ENCODE measurements around the gene PIGB.
"Not testable (repeated sequence)": the region's sequence is repeated elsewhere in the genome, so short reads cannot be mapped to it uniquely, and the experiment has no call there.

The PIGB gene

GRCh38 chr15:55318588-55319494, at the start of gene PIGB, which contains the start of gene PIGBOS1:
TSS of gene PIGB (plus strand) at chr15:55319222. CDS start at chr15:55319251, 29 bp downstream.
TSS of gene PIGBOS1 (minus strand) at chr15:55319123. CDS start at chr15:55317792, 1,331 bp downstream.
- peak; percentile 80 for DNase-seq
- ATAC-seq, result peak; percentile 93

- ATAC-seq (no peak), DNase-seq (no peak)
These were observed 48.7 kb upstream of the PIGB start for GRCh38 chr15:55270291-55270690.

- ATAC-seq, result no peak
- DNase-seq, result no peak
These were observed 42.7 kb upstream of the PIGB start for GRCh38 chr15:55276324-55276723.

DNA sequence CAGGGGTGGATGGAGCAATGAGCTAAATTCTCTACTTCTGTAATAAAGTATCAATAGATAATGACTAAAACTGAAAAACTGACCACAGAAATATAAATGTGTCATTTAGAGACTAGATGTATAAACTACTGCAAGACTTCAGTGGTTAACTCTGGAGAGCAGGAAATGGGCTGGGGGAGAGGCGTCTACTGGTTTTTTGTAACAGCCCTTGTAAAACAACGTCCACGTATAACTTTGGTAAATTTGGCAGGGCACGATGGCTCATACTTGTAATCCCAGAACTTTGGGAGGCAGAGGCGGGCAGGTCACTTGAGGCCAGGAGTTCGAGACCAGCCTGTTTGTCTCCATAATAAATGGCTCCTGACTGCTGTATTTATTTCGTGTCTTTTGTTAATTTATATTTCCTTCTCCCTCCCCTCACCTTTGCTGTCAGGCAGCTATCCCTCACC, 41.9 kb upstream of the PIGB start:
- DNase-seq, result peak; percentile 55
- peak; percentile 61 for ATAC-seq

DNA sequence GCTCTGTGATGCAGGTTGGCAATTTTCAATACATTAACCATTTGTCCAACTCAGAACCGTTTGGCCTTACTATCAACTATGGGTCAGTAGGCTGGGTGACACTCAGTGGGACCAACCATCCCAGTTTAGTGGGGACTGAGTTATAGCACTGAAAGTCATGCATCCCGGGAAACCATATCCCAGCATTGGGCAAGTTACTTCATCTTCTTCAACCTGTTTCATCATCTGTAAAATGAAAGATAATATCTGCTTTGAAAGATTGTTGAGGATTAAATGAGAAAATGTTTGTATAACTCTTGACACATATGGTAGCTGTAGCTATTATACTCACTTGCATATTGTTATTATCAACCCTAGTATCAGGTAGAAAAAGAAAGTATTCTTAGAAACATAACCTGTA, 41.3 kb upstream of the PIGB start:
- no peak for DNase-seq
- no peak for ATAC-seq

DNA sequence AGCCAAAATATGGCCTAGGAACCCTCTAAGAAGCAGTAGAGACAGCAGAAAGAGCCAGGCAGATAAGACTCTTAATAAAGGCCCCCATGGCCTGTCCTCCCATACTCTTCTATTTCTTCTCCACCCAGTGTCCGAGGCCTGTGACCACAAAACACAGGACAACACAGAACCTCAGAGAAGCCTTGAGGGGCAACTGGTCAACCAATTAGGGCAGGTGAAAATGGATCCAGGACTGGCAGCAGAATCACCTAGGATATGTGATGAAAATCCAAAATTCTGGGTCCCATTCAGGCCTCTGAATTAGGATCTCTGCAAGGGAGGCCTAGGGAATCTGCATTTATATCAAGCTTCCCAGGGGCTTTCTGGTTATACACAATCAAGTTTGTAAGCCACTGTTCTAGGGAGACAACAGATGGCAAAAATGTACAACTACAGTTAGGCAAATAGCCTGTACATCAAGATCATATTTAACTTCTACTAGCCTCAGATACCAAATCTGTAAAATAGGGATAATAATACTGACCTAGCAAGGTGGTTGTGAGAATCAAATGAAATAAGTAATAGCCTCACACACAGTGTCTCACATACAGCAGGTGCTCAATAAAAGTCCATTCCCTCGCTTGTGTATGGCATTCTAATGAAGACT, 39.8 kb upstream of the PIGB start:
- no peak for ATAC-seq

GRCh38 chr15:55279746-55280351, 39.2 kb upstream of the PIGB start:
- DNase-seq, result peak; percentile 60
- ATAC-seq, result peak; percentile 90

More for the DNA sequence above, 39.8 kb upstream of the PIGB start:
- DNase-seq, result no peak

DNA sequence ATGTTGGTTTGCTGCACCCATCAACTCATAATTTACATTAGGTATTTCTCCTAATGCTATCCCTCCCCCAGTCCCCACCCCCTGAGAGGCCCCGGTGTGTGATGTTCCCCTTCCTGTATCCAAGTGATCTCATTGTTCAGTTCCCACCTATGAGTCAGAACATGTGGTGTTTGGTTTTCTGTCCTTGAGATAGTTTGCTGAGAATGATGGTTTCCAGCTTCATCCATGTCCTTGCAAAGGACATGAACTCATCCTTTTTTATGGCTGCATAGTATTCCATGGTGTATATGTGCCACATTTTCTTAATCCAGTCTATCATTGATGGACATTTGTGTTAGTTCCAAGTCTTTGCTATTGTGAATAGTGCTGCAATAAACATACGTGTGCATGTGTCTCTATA, 38.4 kb upstream of the PIGB start:
- ATAC-seq, result not testable (repeated sequence)
- peak; percentile 46 for DNase-seq

DNA sequence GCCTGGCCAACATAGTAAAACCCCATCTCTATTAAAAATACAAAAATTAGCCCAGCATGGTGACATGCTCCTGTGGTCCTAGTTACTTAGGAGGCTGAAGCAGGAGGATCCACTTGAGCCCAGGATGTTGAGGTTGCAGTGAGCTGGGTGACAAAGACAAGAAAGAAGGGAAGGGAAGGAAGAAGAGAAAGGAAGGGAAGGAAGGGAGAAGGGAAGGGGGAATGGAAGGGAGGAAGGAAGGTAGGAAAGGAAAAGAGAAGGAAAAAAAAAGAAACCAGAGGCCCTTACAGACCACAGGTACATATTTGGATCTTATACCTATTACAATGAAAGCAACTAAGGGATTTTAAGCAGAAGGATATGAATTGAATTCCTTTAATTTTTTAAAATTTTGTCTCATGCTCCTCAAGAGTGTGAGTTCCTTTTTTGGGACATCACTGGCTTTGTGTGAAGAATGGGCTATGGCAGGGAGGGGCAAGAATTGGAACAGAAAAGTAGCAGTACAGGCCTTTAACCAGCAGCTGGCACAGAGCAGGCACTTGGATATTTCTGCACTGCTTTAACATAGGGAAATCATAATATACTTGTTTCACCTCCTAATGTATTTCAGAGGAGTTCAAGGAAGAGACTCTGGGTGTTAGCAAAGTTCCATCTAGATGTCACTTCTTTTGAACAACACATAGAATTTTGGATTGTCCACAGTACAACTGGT, 37.3 kb upstream of the PIGB start:
- DNase-seq, result no peak
- ATAC-seq, result no peak

- DNase-seq, result peak; percentile 25
- no peak for ATAC-seq
These were observed 36.7 kb upstream of the PIGB start for GRCh38 chr15:55282284-55282833.

- ATAC-seq, result no peak
- no peak for DNase-seq
These were observed 35.5 kb upstream of the PIGB start for GRCh38 chr15:55283379-55284147.

DNA sequence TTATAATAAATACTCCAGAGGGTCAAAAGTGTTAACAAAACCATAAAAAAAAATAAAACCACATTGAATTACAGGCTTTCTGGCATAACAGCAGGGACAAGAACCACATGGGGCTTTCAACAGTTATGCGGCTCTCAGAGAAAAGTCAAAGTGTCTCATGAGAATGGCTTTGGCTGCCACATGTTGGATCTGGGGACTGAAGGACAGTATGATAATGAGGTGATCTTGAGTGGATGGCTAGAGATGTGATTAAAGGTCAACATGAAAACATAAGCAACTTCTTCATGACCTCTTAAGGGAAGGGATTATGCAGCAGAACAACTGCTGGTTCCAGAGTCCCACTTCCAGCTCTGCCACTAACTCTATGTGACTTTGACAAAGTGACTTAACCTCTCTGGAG, 34.6 kb upstream of the PIGB start:
- no peak for ATAC-seq
- DNase-seq, result no peak

- ATAC-seq, DNase-seq: not testable (repeated sequence)
These were observed 32.4 kb upstream of the PIGB start for GRCh38 chr15:55286442-55287189.

DNA sequence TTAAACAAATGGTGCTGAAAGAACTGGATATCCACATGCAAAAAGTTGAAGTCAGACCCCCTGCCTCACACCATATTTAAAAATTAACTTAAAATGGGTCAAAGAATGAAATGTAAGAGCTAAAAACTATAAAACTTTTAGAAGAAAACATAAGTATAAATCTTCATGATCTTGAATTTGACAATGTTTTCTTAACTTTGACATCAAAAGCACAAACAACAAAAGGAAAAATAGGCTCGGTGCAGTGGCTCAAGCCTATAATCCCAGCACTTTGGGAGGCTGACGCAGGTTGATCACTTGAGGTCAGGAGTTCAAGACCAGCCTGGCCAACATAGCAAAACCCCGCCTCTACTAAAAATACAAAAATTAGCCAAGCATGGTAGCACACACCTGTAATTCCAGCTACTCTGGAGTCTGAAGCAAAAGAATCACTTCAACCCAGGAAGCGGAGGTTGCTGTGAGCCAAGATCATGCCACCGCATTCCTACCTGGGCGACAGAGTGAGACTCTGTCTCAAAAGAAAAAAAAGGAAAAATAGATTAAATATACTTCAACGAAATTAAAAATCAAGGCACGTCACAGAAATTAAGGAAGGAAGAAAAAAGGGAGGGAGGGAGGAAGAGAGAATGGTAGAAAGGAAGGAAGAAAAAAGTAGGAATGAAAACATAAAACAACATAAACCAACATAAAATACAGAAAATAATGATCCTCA, 30.9 kb upstream of the PIGB start:
- ATAC-seq (no peak), DNase-seq (no peak)

DNA sequence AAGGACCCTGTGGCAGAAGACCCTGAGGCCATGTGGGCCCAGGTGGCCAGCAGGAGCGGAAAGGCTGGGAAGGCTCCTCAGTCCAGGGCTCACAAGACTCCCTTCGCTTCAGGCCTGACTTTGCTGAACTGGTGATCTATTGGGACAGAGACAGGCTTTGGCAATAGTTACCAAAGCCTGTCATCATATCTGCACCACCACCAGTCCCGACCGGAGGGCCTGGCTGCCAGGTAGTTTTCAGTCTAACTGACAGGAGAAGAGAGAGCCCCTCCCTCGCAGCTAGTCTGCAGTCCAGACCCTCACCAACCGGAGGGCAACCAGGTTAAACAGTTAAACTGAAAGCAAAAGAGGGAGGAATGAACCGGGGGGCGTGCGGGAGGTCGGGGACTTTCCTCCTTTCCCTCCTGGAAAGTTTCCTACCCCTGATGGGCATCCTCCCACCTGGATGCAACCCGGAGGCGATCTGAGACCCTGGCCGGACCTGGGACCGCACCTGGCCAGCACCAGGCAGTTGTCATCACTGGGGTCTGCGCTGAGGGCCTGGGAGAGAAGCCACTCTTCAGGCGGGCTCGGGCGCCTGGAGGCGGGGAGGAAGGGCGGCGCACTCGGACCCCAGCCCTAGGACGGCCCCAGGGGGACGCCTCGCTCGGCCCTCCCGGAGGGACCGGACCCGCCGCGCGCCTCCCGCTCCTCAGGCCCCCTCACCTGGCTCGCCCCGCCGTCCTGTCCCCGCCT, 29.8 kb upstream of the PIGB start:
- DNase-seq (peak; percentile 43), ATAC-seq (peak; percentile 50)

DNA sequence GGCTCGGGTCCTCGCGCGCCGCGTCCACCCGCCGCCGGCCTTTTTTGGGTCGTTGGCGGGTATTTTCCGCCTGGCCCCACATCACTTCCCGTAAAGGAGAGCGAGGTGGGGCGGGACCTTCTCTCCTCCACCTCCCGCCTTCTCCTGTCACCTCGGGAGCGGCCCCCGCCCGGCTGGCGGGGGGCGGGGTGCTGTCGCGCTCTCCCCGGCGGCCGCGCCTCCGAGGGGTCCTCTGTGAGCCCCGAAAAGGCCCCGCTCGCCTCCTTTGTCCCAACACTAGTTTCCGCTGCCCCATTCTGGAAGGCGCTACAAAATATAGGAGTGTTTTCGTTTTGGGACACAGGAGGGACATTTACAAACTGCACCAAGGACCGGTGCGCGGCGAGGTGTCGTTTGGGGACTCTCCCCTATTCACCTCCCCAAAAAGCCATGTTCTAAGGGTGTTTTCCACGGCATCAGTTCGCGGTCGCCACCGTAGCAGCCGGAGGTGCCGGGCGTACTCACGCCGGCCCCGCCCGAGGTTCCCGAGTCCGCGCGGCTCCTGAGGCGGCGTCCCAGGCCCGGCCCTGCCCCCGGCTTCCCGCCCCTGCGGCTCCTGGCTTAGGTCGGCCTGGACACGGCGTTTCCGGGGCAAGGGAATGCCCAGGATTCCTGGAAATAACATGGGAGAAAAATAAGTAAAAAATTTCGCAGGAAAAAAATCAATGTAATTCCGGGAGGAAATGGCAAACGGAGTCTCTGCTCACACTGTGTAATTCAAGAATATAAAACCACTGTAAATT, 29.1 kb upstream of the PIGB start, which contains the start of gene RAB27A:
TSS of gene RAB27A (minus strand) at position 68 of the 782 bp plus-strand sequence. CDS start 54,879 bp downstream, outside the sequence.
- DNase-seq, result peak; percentile 84
- ATAC-seq, result peak; percentile 80

GRCh38 chr15:55290528-55291057, 28.4 kb upstream of the PIGB start:
- ATAC-seq (peak; percentile 84), DNase-seq (peak; percentile 88)

DNA sequence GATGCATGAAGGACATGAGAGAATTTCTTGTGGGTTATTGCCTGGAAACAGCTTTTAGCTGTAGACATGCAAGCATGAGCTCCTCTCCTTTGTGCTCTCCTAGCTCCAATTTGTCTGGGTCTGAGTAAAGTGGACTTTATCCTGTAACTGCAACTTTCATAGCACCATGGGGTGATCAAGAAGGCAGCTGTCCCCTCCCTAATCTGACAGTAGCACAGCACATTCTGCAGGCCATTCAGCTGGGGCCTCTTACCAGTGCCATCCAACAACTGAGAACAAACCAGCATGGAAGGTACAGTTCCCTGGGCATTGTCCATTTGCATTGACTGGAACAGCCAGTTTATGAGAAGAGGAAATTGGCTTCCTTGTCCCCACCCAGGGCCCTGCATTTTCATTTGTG, 21.7 kb upstream of the PIGB start:
- ATAC-seq (no peak), DNase-seq (no peak)
